Body of pancreas (tissue), 4 donors: ENCODE measurements around the gene NHP2.

Experiments
- CTCF ChIP-seq, 7 experiments: fragments of 450-650 bp in 4 of 7; fragments of 200-600 bp in 3 of 7; sonication (generic) in 3 of 7; IDR thresholded peaks; one replicate each; pipeline ENCODE4 v1.5.1; 2016 to 2019; ENCODE audit warnings: antibody characterized with exemption in 7 of 7
- POLR2A ChIP-seq, 3 donors: fragments of 450-650 bp; IDR thresholded peaks; one replicate each; pipeline ENCODE4 v1.6.1; 2016; ENCODE audit warnings: antibody characterized with exemption in 3 of 3, mild to moderate bottlenecking in 2 of 3

GRCh38 chr5:178106556-178107239 lies 47.0 kb downstream of the NHP2 start:
- no peak for TF ChIP-seq CTCF (IDR thresholded peaks at IDR 0.05)
- TF ChIP-seq POLR2A (IDR thresholded peaks at IDR 0.05), result no peak
